ENCODE measurements around the gene RUFY4.

RUFY4 gene

DNA sequence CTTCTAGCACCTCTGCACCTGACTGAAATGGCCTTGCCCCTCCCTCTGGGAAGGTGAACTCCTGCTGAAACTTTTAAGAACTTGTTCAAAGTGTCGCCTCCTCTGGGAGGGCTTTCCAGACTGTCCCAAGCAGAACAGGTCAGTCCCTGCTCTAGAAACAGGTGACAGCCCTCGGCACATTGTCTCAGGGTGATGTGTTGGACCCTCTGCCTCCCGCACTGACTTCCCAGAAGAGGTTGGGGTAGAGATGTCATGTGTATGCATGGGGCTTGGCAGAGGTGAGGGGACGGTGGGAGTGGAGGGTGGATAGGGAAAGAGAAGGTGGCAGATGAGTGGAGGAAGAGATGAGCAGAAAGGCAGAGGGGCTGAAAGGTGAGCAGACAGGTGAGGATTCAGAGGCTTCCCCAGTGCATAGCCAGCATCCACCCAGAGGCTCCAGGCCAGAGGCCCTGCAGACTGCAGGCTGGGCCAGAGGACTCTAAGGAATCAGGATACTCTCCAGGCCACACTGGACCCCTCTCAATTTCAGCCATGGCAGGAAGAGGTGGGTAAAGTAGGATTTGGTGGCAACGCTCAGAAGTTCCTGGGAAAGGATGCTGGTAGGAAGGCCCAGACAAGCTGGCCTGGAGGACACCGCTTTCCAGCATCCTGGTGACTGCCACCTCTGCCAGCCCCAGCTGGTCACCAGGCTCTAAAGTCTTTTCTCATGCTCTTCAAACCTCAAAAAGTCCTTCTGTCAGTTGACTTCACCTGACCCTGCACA is 41.4 kb upstream of the RUFY4 start:
- no peak overlapping the region for H3K4me3 ChIP-seq (ENCODE audit: low read depth, low read length)
- TF ChIP-seq, protein P1, sequence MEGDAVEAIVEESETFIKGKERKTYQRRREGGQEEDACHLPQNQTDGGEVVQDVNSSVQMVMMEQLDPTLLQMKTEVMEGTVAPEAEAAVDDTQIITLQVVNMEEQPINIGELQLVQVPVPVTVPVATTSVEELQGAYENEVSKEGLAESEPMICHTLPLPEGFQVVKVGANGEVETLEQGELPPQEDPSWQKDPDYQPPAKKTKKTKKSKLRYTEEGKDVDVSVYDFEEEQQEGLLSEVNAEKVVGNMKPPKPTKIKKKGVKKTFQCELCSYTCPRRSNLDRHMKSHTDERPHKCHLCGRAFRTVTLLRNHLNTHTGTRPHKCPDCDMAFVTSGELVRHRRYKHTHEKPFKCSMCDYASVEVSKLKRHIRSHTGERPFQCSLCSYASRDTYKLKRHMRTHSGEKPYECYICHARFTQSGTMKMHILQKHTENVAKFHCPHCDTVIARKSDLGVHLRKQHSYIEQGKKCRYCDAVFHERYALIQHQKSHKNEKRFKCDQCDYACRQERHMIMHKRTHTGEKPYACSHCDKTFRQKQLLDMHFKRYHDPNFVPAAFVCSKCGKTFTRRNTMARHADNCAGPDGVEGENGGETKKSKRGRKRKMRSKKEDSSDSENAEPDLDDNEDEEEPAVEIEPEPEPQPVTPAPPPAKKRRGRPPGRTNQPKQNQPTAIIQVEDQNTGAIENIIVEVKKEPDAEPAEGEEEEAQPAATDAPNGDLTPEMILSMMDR (IDR thresholded peaks at IDR 0.05; ENCODE audit: low read depth, low read length), result no peak

GRCh38 chr2:218028189-218028495 is 40.9 kb upstream of the RUFY4 start:
- no peak overlapping the region for H3K4me3 ChIP-seq (ENCODE audit: low read depth, low read length)
- TF ChIP-seq, protein P1 (IDR thresholded peaks at IDR 0.05; ENCODE audit: low read depth, low read length), result no peak

DNA sequence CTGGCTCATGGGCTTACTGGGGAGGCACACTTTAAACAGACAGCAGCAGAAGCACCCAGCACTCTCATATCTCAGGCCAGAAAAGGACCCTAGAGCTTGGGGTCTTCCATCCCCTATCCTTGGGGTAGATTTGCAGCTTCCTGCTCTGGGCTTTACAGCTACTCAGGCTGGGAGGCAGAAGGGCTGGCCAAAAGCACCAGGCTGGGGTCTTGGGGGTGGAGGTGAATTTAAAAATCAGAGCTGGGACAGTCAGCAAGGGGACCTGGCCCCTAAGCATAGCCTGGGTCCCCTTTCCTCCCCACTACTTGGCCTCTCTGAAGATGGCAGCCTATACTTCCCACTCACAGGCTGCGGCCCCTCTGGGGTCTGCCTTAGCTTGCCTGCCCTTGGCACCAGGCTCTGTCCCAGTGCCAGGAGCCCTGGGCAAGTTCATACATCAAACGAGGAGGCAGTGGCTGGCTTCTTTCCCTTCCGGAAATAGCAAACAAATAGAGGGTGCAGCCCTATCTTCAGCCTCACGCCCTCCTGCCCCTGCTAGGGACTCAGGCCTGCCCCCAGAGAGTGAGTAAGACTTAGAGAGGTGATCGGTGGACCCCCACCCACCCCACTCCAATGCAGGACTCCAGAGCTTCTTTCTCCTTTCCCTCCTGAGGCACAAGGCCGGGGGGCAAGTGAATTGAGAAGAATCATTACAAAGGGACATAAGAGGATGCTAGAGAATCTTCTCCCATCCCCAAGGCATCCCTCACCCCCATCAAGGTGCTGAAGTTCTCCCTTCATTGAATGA is 40.3 kb upstream of the RUFY4 start:
- TF ChIP-seq, protein P1 (IDR thresholded peaks at IDR 0.05; ENCODE audit: low read depth, low read length), result no peak
- H3K4me3 ChIP-seq (ENCODE audit: low read depth, low read length), result no peak overlapping the region

DNA sequence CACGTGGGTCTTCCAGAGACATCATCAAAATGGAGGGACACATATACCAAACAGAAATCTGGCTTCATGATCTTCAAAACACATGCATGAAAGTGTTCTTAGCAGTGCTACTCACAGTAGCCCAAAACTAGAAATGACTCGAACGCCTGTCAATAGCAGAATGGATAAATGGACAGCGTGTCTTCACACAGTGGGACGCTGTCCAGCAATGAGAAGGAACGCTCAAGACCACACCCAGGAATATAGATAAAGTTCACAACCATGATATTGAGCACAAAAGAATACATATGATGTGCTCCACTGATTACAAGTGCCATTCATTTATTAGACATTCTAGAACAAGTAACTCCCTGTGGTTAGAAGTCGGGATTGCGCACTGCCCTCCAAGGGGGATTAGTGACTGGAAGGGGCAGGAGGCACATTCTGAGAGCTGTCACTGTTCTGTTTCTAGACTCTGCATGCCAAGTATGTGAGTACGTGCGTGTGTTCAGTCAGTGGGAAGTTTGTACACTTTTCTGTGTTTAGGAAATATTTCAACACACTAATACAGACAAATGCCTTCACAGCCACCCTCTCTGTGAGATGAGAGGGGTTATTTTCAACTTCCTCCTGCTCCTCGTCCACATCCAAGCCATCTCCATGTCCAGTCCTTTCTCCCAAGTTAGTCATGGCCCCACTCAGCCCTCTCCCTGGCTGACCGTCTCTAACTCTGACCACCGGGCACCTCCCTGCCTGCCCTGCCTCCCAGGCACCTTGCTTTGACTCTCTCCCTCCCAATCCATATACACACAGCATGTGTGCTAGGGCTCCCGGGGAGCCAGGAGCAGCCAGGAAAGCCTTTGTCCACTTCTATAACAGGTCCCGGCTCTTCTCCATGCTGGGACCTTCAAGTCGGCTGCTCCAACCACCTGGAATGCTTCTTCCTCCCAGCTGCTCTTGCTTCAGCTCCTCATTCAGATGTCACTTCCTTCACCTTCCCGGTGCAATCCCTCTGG is 39.4 kb upstream of the RUFY4 start:
- H3K4me3 ChIP-seq (ENCODE audit: low read depth, low read length), result no peak overlapping the region
- TF ChIP-seq, protein P1 (IDR thresholded peaks at IDR 0.05; ENCODE audit: low read depth, low read length), result no peak

GRCh38 chr2:218030409-218031195 is 38.5 kb upstream of the RUFY4 start:
- TF ChIP-seq, protein P1 (IDR thresholded peaks at IDR 0.05; ENCODE audit: low read depth, low read length), result no peak
- H3K4me3 ChIP-seq (ENCODE audit: low read depth, low read length), result no peak overlapping the region

GRCh38 chr2:218031261-218031660 is 37.8 kb upstream of the RUFY4 start:
- H3K4me3 ChIP-seq (ENCODE audit: low read depth, low read length), result no peak overlapping the region
- TF ChIP-seq, protein P1 (IDR thresholded peaks at IDR 0.05; ENCODE audit: low read depth, low read length), result no peak
